ENCODE results near the gene ATG101.

- TF ChIP-seq, protein P1, sequence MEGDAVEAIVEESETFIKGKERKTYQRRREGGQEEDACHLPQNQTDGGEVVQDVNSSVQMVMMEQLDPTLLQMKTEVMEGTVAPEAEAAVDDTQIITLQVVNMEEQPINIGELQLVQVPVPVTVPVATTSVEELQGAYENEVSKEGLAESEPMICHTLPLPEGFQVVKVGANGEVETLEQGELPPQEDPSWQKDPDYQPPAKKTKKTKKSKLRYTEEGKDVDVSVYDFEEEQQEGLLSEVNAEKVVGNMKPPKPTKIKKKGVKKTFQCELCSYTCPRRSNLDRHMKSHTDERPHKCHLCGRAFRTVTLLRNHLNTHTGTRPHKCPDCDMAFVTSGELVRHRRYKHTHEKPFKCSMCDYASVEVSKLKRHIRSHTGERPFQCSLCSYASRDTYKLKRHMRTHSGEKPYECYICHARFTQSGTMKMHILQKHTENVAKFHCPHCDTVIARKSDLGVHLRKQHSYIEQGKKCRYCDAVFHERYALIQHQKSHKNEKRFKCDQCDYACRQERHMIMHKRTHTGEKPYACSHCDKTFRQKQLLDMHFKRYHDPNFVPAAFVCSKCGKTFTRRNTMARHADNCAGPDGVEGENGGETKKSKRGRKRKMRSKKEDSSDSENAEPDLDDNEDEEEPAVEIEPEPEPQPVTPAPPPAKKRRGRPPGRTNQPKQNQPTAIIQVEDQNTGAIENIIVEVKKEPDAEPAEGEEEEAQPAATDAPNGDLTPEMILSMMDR (IDR thresholded peaks at IDR 0.05 in 4 of 5, conservative IDR thresholded peaks at IDR 0.05 in 1 of 5) = no peak
- no peak for TF ChIP-seq POLR2A (IDR thresholded peaks at IDR 0.05)
Measured at GRCh38 chr12:52082669-52082987, 12.8 kb downstream of the ATG101 start.
